Activated CD8-positive, alpha-beta T cell treated with anti-CD3 and anti-CD28 coated beads for 36 hours (primary cell): Measurements from ENCODE around the gene GNAL. TPM values are rescaled to one million over a fixed set of nuclear protein-coding genes. Genes with fewer than 3 reads are reported as not detected.

Experiments used
- ATAC-seq: fragments of 200-7000 bp; cut with Tn5 transposase; one replicate; pipeline ENCODE4 v1.10.0; 2021; ENCODE audit warnings: mild to moderate bottlenecking, moderate library complexity
- CTCF ChIA-PET: fragments of 350-600 bp; sonication (Branson Sonifier 250); formaldehyde crosslinking; loops from one replicate; lab custom pipeline; 2021; ENCODE audit warnings: antibody characterized with exemption; lab: Charles Lee
- POLR2A ChIA-PET: fragments of 350-600 bp; sonication (Branson Sonifier 250); formaldehyde crosslinking; loops from one replicate; lab custom pipeline; 2021; ENCODE audit warnings: antibody characterized with exemption; lab: Charles Lee
- DNase-seq: peaks from one replicate; pipeline ENCODE4 v3.0.0-alpha.2; 2020
- H3K27ac Mint-ChIP-seq: one replicate; pipeline ENCODE4 v1.8.0; 2021; ENCODE audit warnings: mild to moderate bottlenecking, mixed read lengths
- H3K27me3 Mint-ChIP-seq: one replicate; pipeline ENCODE4 v1.8.0; 2021; ENCODE audit warnings: mixed read lengths
- H3K36me3 Mint-ChIP-seq: one replicate; pipeline ENCODE4 v1.8.0; 2021; ENCODE audit warnings: low read depth, mixed read lengths
- H3K4me1 Mint-ChIP-seq: one replicate; pipeline ENCODE4 v1.8.0; 2021; ENCODE audit warnings: low read depth, mixed read lengths
- H3K4me3 Mint-ChIP-seq: one replicate; pipeline ENCODE4 v1.8.0; 2021; ENCODE audit warnings: mild to moderate bottlenecking, moderate library complexity, mixed read lengths
- H3K9me3 Mint-ChIP-seq: one replicate; pipeline ENCODE4 v1.8.0; 2021; ENCODE audit warnings: mixed read lengths
- CTCF ChIP-seq: fragments of 200-600 bp; IDR thresholded peaks from one replicate; pipeline ENCODE4 v1.8.0; 2022; ENCODE audit warnings: antibody characterized with exemption, mild to moderate bottlenecking
- intact Hi-C: fragments of 100-400 bp; cut with micrococcal nuclease; formaldehyde crosslinking; loops from one replicate; pipeline ENCODE4 v1.10.0; 2022
- total RNA-seq, 2 experiments: library from RNA; stranded (reverse); gene quantifications; one replicate each; pipeline ENCODE4 v1.2.3, GENCODE V29; 2021

The GNAL gene
- total RNA-seq, 2 experiments from 2014 or later: 0.11 TPM; not detected in 1

GRCh38 chr18:11789716-11790510 is 100.8 kb downstream of the GNAL start:
- no peak overlapping the region for H3K4me3 Mint-ChIP-seq
- H3K9me3 Mint-ChIP-seq: no peaks in the 10 kb centered on the region
- ChIA-PET CTCF (interaction anchor here (0.9 kb wide), 1 partner anchor 57 kb away, joined by 3 read pairs; no protein-coding TSS in a partner anchor), POLR2A (no interaction called here)
- H3K27ac Mint-ChIP-seq: no peak overlapping the region
- ATAC-seq (no peak), DNase-seq (no peak)
- peaks cover 7% of the 10 kb centered on the region for H3K4me1 Mint-ChIP-seq
- H3K36me3 Mint-ChIP-seq: no peaks in the 10 kb centered on the region
- no peak for TF ChIP-seq CTCF
- intact Hi-C loops: no loop called here
- H3K27me3 Mint-ChIP-seq: peaks cover 15% of the 10 kb centered on the region

- H3K4me1 Mint-ChIP-seq: peaks cover under 1% of the 10 kb centered on the region
- no peak for TF ChIP-seq CTCF
- ChIA-PET CTCF (interaction anchor here (1.0 kb wide), 1 partner anchor 58 kb away, joined by 3 read pairs; no protein-coding TSS in a partner anchor), POLR2A (interaction anchor here (0.7 kb wide), 1 partner anchor 714 kb away, joined by 3 read pairs; no protein-coding TSS in a partner anchor)
- ATAC-seq (no peak), DNase-seq (no peak)
- H3K27me3 Mint-ChIP-seq: peaks cover 11% of the 10 kb centered on the region
- H3K36me3 Mint-ChIP-seq: no peaks in the 10 kb centered on the region
- no peak overlapping the region for H3K4me3 Mint-ChIP-seq
- no peaks in the 10 kb centered on the region for H3K9me3 Mint-ChIP-seq
- H3K27ac Mint-ChIP-seq: no peak overlapping the region
- intact Hi-C loops: no loop called here
These were observed 102.1 kb downstream of the GNAL start for GRCh38 chr18:11791131-11791530.

- no peak for DNase-seq
- intact Hi-C loops: no loop called here
- TF ChIP-seq CTCF: no peak
- ATAC-seq: no peak
- H3K27ac Mint-ChIP-seq: no peak overlapping the region
- no peak overlapping the region for H3K4me3 Mint-ChIP-seq
- ChIA-PET CTCF (no interaction called here), POLR2A (no interaction called here)
- H3K4me1 Mint-ChIP-seq: no peaks in the 10 kb centered on the region
- no peaks in the 10 kb centered on the region for H3K9me3 Mint-ChIP-seq
- H3K27me3 Mint-ChIP-seq: peaks cover 11% of the 10 kb centered on the region
- H3K36me3 Mint-ChIP-seq: no peaks in the 10 kb centered on the region
These were observed 103.6 kb downstream of the GNAL start for GRCh38 chr18:11792632-11793031.

GRCh38 chr18:11794195-11794594 is 105.1 kb downstream of the GNAL start:
- Mint-ChIP-seq H3K27ac (no peak overlapping the region), H3K9me3 (no peaks in the 10 kb centered on the region), H3K4me3 (no peak overlapping the region), H3K4me1 (no peaks in the 10 kb centered on the region), H3K27me3 (peaks cover 11% of the 10 kb centered on the region), H3K36me3 (no peaks in the 10 kb centered on the region)
- no peak for TF ChIP-seq CTCF
- DNase-seq (no peak), ATAC-seq (no peak)
- intact Hi-C loops: no loop called here
- POLR2A ChIA-PET: no interaction called here
- CTCF ChIA-PET: no interaction called here

GRCh38 chr18:11795916-11796315 is 106.9 kb downstream of the GNAL start:
- Mint-ChIP-seq H3K27ac (no peak overlapping the region), H3K4me3 (no peak overlapping the region), H3K27me3 (peaks cover 11% of the 10 kb centered on the region), H3K9me3 (no peaks in the 10 kb centered on the region), H3K4me1 (no peaks in the 10 kb centered on the region), H3K36me3 (no peaks in the 10 kb centered on the region)
- CTCF ChIA-PET: interaction anchor here (0.8 kb wide), 1 partner anchor 18 kb away, joined by 3 read pairs; no protein-coding TSS in a partner anchor
- POLR2A ChIA-PET: no interaction called here
- TF ChIP-seq CTCF: no peak
- intact Hi-C loops: no loop called here
- no peak for ATAC-seq
- DNase-seq: no peak
